ENCODE data around the gene FAM171A2. TPM values are rescaled to one million over a fixed set of nuclear protein-coding genes. Genes with fewer than 3 reads are reported as not detected.

FAM171A2 gene
- total and polyA plus RNA-seq, 2 of the 8 experiments (the other 6 are each of a cell fraction or from before 2014, with no cell fraction given): 21.9 to 24.1 TPM

DNA sequence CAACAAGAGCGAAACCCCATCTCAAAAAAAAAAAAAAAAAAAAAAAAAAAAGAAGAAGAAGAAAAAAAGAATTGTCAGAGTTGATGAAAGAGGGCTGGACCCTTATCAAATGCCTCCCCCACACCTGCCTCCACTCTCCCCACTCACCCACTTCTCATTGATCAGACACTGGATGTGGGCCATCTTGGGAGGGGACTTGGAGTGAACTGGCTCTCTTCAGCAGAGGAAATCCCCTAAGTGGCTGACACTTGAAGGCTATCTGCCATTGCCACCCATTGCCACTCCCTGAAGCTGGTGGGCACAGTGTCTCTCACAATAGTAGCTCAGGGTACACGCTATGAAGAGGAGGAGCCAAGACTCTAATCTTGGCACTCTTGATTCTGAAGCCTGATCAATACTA, 24.2 kb upstream of the FAM171A2 start (continued):
- TF ChIP-seq FOSL1 (IDR thresholded peaks at IDR 0.05; ENCODE audit: insufficient read depth, low read depth, low read length) (no peak), ZNF274 (IDR thresholded peaks at IDR 0.05; ENCODE audit: borderline replicate concordance, extremely low read depth, low read length) (no peak), POLR2AphosphoS5 (IDR thresholded peaks at IDR 0.05; ENCODE audit: low read depth, low read length) (no peak), PHF8 (conservative IDR thresholded peaks at IDR 0.05; ENCODE audit: low read depth, low read length) (no peak), POU5F1 (IDR thresholded peaks at IDR 0.05; ENCODE audit: low read depth, low read length) (no peak)

Measured in H1 (cell line).